Stimulated activated CD8-positive, alpha-beta memory T cell treated with anti-CD3 and anti-CD28 coated beads, Interleukin-7, amount 100 ng/mL, for 4 hours (primary cell): ENCODE measurements around the gene DIABLO.
"Not testable (repeated sequence)": the region's sequence is repeated elsewhere in the genome, so short reads cannot be mapped to it uniquely, and the experiment has no call there.

Experiments used
- DNase-seq, 2 donors: peaks; one replicate each; pipeline ENCODE4 v3.0.0-alpha.2; 2020; ENCODE audit warnings: low read depth in 2 of 2

Gene DIABLO

GRCh38 chr12:122225683-122226365 is at the start of gene DIABLO:
DIABLO (minus strand) TSS chr12:122226052; CDS start chr12:122226014, 38 bp downstream.
- DNase-seq = peak; percentile 100

- DNase-seq = no peak
Measured at GRCh38 chr12:122275459-122275858, 49.6 kb upstream of the DIABLO start.

GRCh38 chr12:122266230-122266901 is 40.5 kb upstream of the DIABLO start, which contains the start of gene VPS33A:
VPS33A (minus strand) TSS chr12:122266494; CDS start chr12:122266408, 86 bp downstream.
- DNase-seq = peak; percentile 85 to 89

GRCh38 chr12:122265886-122266229 is 40.0 kb upstream of the DIABLO start:
- peak; percentile 20 to 35 for DNase-seq

- no peak for DNase-seq
Measured at GRCh38 chr12:122265476-122265875, 39.6 kb upstream of the DIABLO start.

- DNase-seq = not testable (repeated sequence)
Measured at GRCh38 chr12:122260735-122261134, 34.9 kb upstream of the DIABLO start.

GRCh38 chr12:122258939-122259338 is 33.1 kb upstream of the DIABLO start:
- DNase-seq = not testable (repeated sequence)

- not testable (repeated sequence) for DNase-seq
Measured at GRCh38 chr12:122258462-122258861, 32.6 kb upstream of the DIABLO start.

GRCh38 chr12:122250536-122250935 is 24.7 kb upstream of the DIABLO start:
- no peak for DNase-seq

GRCh38 chr12:122250047-122250446 is 24.2 kb upstream of the DIABLO start:
- no peak for DNase-seq

GRCh38 chr12:122245553-122245952 is 19.7 kb upstream of the DIABLO start:
- DNase-seq = no peak

GRCh38 chr12:122244565-122245371 is 18.9 kb upstream of the DIABLO start:
- no peak for DNase-seq

- no peak for DNase-seq
Measured at GRCh38 chr12:122243965-122244364, 18.1 kb upstream of the DIABLO start.

GRCh38 chr12:122238861-122239260 is 13.0 kb upstream of the DIABLO start:
- no peak for DNase-seq

GRCh38 chr12:122235741-122236140 is 9.9 kb upstream of the DIABLO start:
- no peak for DNase-seq

GRCh38 chr12:122232691-122233090 is 6.8 kb upstream of the DIABLO start:
- no peak for DNase-seq

- no peak for DNase-seq
Measured at GRCh38 chr12:122230798-122231197, 4.9 kb upstream of the DIABLO start.

- no peak for DNase-seq
Measured at GRCh38 chr12:122228092-122228491, 2.2 kb upstream of the DIABLO start.

GRCh38 chr12:122227341-122227740 is 1.5 kb upstream of the DIABLO start:
- DNase-seq = peak; percentile 28 to 63

- DNase-seq = no peak
Measured at GRCh38 chr12:122226366-122227125, 694 bp upstream of the DIABLO start.

- DNase-seq = no peak
Measured at GRCh38 chr12:122216445-122216844, 9.4 kb downstream of the DIABLO start.

GRCh38 chr12:122215771-122216170 is 10.1 kb downstream of the DIABLO start:
- DNase-seq = no peak
